RWPE1 (cell line): ENCODE results near the gene CMTM6.
A peak's percentile ranks its signal among the peaks of the same experiment; 100 is the strongest.

Experiments
- CTCF ChIA-PET: fragments of 350-600 bp; sonication (Branson Sonifier 250); formaldehyde crosslinking; extraction: SDS; loops from one replicate; lab custom pipeline; 2021; lab: Yijun Ruan, JAX
- POLR2A ChIA-PET: fragments of 400-600 bp; formaldehyde crosslinking; extraction: SDS; loops from one replicate; lab custom pipeline; 2020; ENCODE audit warnings: antibody characterized with exemption; ENCODE audit not compliant: low non-redundant PET; lab: Yijun Ruan, JAX
- DNase-seq: peaks from one replicate; pipeline ENCODE4 v3.0.0; 2012; ENCODE audit warnings: low spot score
- H3K27ac ChIP-seq: fragments of 450-650 bp; 2 replicates; pipeline ENCODE4 v1.5.1; 2017
- CTCF ChIP-seq: fragments of 450-650 bp; conservative IDR thresholded peaks from 2 replicates; pipeline ENCODE4 v1.5.1; 2017; ENCODE audit warnings: low read depth, mild to moderate bottlenecking

Gene CMTM6

GRCh38 chr3:32511005-32511404, 8.4 kb upstream of the CMTM6 start:
- no peak for TF ChIP-seq CTCF
- no peak overlapping the region for H3K27ac ChIP-seq
- no peak for DNase-seq
- ChIA-PET POLR2A (no interaction called here), CTCF (interaction anchor here (0.6 kb wide), 1 partner anchor 26 kb away, joined by 3 read pairs; no protein-coding TSS in a partner anchor)

- peak; percentile 57 for DNase-seq
- no peak overlapping the region for H3K27ac ChIP-seq
- CTCF ChIA-PET = interaction anchor here (0.6 to 0.7 kb wide), 3 partner anchors 14 to 1138 kb away, joined by 3 read pairs; no protein-coding TSS in a partner anchor
- POLR2A ChIA-PET = no interaction called here
- peak; percentile 58 for TF ChIP-seq CTCF
Observed at GRCh38 chr3:32510075-32510724, 7.5 kb upstream of the CMTM6 start.

GRCh38 chr3:32508711-32509110, 6.1 kb upstream of the CMTM6 start:
- TF ChIP-seq CTCF = no peak
- no peak overlapping the region for H3K27ac ChIP-seq
- ChIA-PET CTCF (interaction anchor here (0.6 kb wide), 1 partner anchor 106 kb away, joined by 3 read pairs; no protein-coding TSS in a partner anchor), POLR2A (no interaction called here)
- DNase-seq = no peak

- DNase-seq = no peak
- H3K27ac ChIP-seq = no peak overlapping the region
- TF ChIP-seq CTCF = no peak
- ChIA-PET CTCF (no interaction called here), POLR2A (no interaction called here)
Observed at GRCh38 chr3:32506466-32506865, 3.8 kb upstream of the CMTM6 start.

- peak overlapping the region; percentile 87 for H3K27ac ChIP-seq
- POLR2A ChIA-PET = no interaction called here
- no peak for TF ChIP-seq CTCF
- no peak for DNase-seq
- CTCF ChIA-PET = no interaction called here
Observed at GRCh38 chr3:32502946-32503286, 264 bp upstream of the CMTM6 start.

- POLR2A ChIA-PET = no interaction called here
- TF ChIP-seq CTCF = no peak
- peak overlapping the region; percentile 87 for H3K27ac ChIP-seq
- CTCF ChIA-PET = interaction anchor here (0.6 kb wide), 1 partner anchor 162 kb away, joined by 3 read pairs; no protein-coding TSS in a partner anchor
- DNase-seq = no peak
Observed at GRCh38 chr3:32501783-32502117, 902 bp downstream of the CMTM6 start.
